Measurements from ENCODE around the gene ARSB. TPM values are rescaled to one million over a fixed set of nuclear protein-coding genes. Genes with fewer than 3 reads are reported as not detected.

Gene ARSB
- total and polyA plus RNA-seq, 3 donors from 2014 or later, result 5.3 to 12.9 (median 11.8) TPM

DNA sequence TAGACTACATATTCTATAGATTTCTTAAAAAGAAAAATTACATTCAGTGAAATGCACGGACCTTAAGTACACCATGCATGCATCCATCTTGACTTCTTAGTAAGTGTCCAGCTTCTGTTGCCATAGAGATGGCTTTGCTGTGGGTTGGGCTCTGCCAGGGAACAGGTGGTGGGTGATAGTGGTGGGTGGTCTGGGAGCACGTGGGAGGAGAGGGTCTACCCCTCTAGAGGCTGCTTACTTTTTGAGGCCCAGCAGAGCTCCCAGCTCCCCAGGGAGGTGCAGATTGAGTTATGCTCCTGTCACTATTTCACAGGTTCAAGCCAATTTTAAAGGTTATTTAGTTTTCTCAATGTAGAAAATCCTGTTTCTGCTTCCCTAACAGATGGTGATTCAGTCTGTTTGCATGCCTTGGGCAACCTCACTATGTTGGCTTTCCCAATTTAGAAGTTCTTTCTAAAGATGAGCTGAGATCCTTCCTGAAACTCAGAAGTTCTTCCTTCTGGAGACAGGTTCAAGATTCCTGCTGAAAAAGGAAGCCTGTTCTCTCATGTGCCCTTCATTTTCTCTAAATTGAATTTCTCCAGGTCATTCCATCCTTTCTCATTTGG, 229.2 kb downstream of the ARSB start:
- intact Hi-C loops (cut with DNase I; ENCODE audit: low total_unique reads), result no loop called here
- H3K36me3 ChIP-seq (ENCODE audit: low read depth, missing control alignments), result no peaks in the 10 kb centered on the region
- no peaks in the 10 kb centered on the region for H3K9me3 ChIP-seq
- no peak for DNase-seq
- no peaks in the 10 kb centered on the region for H3K27me3 ChIP-seq
- H3K4me1 ChIP-seq, result no peaks in the 10 kb centered on the region
- H3K27ac ChIP-seq, result no peak overlapping the region
- WGBS, 2 donors, result 78 to 80% methylated on average over 2 of the region's 2 CpGs
- no peak overlapping the region for H3K4me3 ChIP-seq
- TF ChIP-seq POLR2A (IDR thresholded peaks at IDR 0.05), result no peak
- TF ChIP-seq, protein P1, sequence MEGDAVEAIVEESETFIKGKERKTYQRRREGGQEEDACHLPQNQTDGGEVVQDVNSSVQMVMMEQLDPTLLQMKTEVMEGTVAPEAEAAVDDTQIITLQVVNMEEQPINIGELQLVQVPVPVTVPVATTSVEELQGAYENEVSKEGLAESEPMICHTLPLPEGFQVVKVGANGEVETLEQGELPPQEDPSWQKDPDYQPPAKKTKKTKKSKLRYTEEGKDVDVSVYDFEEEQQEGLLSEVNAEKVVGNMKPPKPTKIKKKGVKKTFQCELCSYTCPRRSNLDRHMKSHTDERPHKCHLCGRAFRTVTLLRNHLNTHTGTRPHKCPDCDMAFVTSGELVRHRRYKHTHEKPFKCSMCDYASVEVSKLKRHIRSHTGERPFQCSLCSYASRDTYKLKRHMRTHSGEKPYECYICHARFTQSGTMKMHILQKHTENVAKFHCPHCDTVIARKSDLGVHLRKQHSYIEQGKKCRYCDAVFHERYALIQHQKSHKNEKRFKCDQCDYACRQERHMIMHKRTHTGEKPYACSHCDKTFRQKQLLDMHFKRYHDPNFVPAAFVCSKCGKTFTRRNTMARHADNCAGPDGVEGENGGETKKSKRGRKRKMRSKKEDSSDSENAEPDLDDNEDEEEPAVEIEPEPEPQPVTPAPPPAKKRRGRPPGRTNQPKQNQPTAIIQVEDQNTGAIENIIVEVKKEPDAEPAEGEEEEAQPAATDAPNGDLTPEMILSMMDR (IDR thresholded peaks at IDR 0.05), result no peak

DNA sequence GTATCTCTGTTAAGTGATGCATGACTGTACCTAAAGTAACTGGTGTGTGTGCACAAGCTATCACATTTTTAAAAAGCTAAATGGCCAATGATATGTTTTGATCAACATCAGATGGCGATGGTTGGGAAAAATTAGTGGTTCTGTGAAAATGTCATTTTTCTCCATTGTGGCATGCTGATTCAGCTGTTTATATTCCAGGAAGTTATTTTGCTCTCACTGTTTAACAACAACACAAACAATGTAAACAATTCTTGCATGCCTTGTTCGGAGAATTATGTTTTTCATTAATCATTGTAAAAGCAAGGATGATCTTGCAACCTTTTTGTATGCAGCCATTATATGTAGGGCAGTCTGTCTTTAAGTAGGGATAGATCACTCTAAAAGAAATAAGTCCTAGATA, 230.5 kb downstream of the ARSB start:
- 46% methylated on average over 2 of the region's 2 CpGs for WGBS, 2 donors
- no peak overlapping the region for H3K27ac ChIP-seq
- no peak for DNase-seq
- TF ChIP-seq, protein P1 (IDR thresholded peaks at IDR 0.05), result no peak
- TF ChIP-seq POLR2A (IDR thresholded peaks at IDR 0.05), result no peak
- no peaks in the 10 kb centered on the region for H3K4me1 ChIP-seq
- no peak overlapping the region for H3K4me3 ChIP-seq
- no peaks in the 10 kb centered on the region for H3K36me3 ChIP-seq (ENCODE audit: low read depth, missing control alignments)
- H3K27me3 ChIP-seq, result no peaks in the 10 kb centered on the region
- no peaks in the 10 kb centered on the region for H3K9me3 ChIP-seq
- intact Hi-C loops (cut with DNase I; ENCODE audit: low total_unique reads), result no loop called here

DNA sequence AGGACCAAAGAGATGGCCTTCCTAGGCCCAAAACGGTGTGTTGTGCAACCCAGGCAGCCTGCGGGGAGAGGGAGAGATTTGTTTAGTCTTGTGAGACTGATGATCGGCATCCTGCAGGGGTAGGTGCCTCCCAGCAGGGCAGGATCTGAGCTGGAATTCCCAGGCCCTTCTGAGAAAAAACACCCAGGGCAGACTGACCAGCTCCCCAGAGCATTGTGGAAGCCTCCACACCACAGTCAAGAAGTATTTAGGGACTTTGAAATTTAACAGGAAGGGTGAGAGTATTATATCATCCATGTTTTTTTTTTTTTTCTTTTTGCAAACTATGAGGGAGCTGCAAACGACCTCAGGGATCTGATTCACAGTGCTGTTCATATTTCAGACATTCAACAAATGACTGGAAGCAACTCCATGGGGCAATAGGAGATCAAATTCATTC, 232.0 kb downstream of the ARSB start:
- WGBS, 2 donors, result 80 to 92% methylated on average over 4 of the region's 4 CpGs
- H3K4me1 ChIP-seq, result no peaks in the 10 kb centered on the region
- H3K27ac ChIP-seq, result no peak overlapping the region
- TF ChIP-seq POLR2A (IDR thresholded peaks at IDR 0.05), result no peak
- TF ChIP-seq, protein P1 (IDR thresholded peaks at IDR 0.05), result no peak
- no peaks in the 10 kb centered on the region for H3K27me3 ChIP-seq
- no peaks in the 10 kb centered on the region for H3K36me3 ChIP-seq (ENCODE audit: low read depth, missing control alignments)
- no peaks in the 10 kb centered on the region for H3K9me3 ChIP-seq
- intact Hi-C loops (cut with DNase I; ENCODE audit: low total_unique reads), result no loop called here
- DNase-seq, result no peak
- no peak overlapping the region for H3K4me3 ChIP-seq

DNA sequence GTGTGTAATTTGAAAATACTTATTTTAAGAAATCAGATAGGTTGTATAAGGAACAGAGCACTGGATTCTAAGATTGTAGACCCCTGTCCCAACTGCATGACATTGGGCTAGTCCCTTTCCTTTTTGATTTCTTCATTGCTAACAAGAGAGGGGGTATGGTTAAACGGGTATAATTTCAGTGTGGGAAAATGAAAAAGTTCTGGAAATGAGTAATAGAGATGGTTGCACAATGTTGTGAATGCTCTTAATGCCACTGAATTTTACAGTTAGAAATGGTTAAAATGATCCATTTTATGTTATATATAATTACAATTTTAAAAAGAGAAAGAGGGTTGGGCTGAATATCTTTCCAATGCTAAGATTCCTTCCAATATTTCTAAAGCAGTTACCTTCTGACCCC, 233.2 kb downstream of the ARSB start:
- Histone ChIP-seq H3K36me3 (ENCODE audit: low read depth, missing control alignments) (no peaks in the 10 kb centered on the region), H3K4me1 (no peaks in the 10 kb centered on the region), H3K4me3 (no peak overlapping the region), H3K27ac (no peak overlapping the region), H3K27me3 (no peaks in the 10 kb centered on the region), H3K9me3 (no peaks in the 10 kb centered on the region)
- 93 to 95% methylated on average over 1 of the region's 1 CpG for WGBS, 2 donors
- intact Hi-C loops (cut with DNase I; ENCODE audit: low total_unique reads), result no loop called here
- no peak for DNase-seq
- TF ChIP-seq POLR2A (IDR thresholded peaks at IDR 0.05), result no peak
- TF ChIP-seq, protein P1 (IDR thresholded peaks at IDR 0.05), result no peak

DNA sequence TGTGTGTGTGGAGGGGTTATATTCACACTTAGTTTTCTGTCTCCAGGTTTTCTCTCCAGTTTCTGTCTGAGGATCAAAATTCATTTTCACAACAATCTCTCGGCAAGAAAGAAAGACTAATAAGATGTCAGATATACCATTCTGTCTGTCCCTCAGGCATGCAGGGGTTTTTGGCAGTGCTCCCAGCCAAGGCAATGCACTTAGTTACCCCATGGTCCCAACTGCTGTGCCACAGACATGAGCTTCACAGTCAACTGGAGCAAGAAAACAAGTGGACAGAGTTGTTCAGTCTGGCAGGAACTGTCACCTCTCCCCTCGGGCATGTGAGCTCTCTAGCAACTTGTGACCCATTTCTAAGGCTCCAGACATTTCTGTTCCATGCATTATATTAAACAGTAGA, 234.8 kb downstream of the ARSB start:
- Histone ChIP-seq H3K4me3 (no peak overlapping the region), H3K9me3 (no peaks in the 10 kb centered on the region), H3K36me3 (ENCODE audit: low read depth, missing control alignments) (no peaks in the 10 kb centered on the region), H3K27ac (no peak overlapping the region), H3K4me1 (no peaks in the 10 kb centered on the region), H3K27me3 (no peaks in the 10 kb centered on the region)
- intact Hi-C loops (cut with DNase I; ENCODE audit: low total_unique reads), result no loop called here
- TF ChIP-seq POLR2A (IDR thresholded peaks at IDR 0.05), result no peak
- TF ChIP-seq, protein P1 (IDR thresholded peaks at IDR 0.05), result no peak
- 41 to 47% methylated on average over 2 of the region's 2 CpGs for WGBS, 2 donors
- DNase-seq, result no peak
